Upper lobe of left lung (tissue), 6 donors: ENCODE results near the gene MYMK. TPM values are rescaled to one million over a fixed set of nuclear protein-coding genes. Genes with fewer than 3 reads are reported as not detected.
"Not testable (repeated sequence)": the region's sequence is repeated elsewhere in the genome, so short reads cannot be mapped to it uniquely, and the experiment has no call there.

Experiments used
- ATAC-seq, 2 donors: fragments of 200-7000 bp; cut with Tn5 transposase; one replicate each; pipeline ENCODE4 v1.9.1; 2022; ENCODE audit warnings: mild to moderate bottlenecking in 2 of 2, moderate library complexity in 2 of 2; ENCODE audit not compliant: low FRiP score in 2 of 2
- DNase-seq, 2 donors: peaks; one replicate each; pipeline ENCODE4 v3.0.0-alpha.2; 2019 to 2020
- H3K27ac ChIP-seq, 4 donors: fragments of 200-600 bp; sonication (generic); one replicate each; pipeline ENCODE4 v1.5.1; 2016 to 2019
- H3K27me3 ChIP-seq, 4 donors: fragments of 200-600 bp; sonication (generic); one replicate each; pipeline ENCODE4 v1.5.1; 2017 to 2019
- H3K36me3 ChIP-seq, 4 donors: fragments of 200-600 bp; sonication (generic); one replicate each; pipeline ENCODE4 v1.5.1; 2016 to 2019
- H3K4me1 ChIP-seq, 4 donors: fragments of 200-600 bp; sonication (generic); one replicate each; pipeline ENCODE4 v1.5.1; 2018 to 2019
- H3K4me3 ChIP-seq, 4 donors: fragments of 200-600 bp; sonication (generic); one replicate each; pipeline ENCODE4 v1.5.1; 2017 to 2019; ENCODE audit warnings: mild to moderate bottlenecking in 2 of 4, moderate library complexity in 1 of 4
- H3K9me3 ChIP-seq, 4 donors: fragments of 200-600 bp; sonication (generic); one replicate each; pipeline ENCODE4 v1.5.1; 2018 to 2019
- CTCF ChIP-seq, 6 experiments: fragments of 450-650 bp in 4 of 6; fragments of 200-600 bp in 2 of 6; sonication (generic) in 2 of 6; IDR thresholded peaks; one replicate each; pipeline ENCODE4 v1.5.1; 2016 to 2019; ENCODE audit warnings: antibody characterized with exemption in 6 of 6
- EP300 ChIP-seq, 4 donors: sonication (generic); formaldehyde crosslinking; IDR thresholded peaks; one replicate each; pipeline ENCODE4 v1.5.1; 2017; ENCODE audit warnings: antibody characterized with exemption in 4 of 4, control low read depth in 2 of 4
- POLR2A ChIP-seq, 4 donors: fragments of 450-650 bp; IDR thresholded peaks; one replicate each; pipeline ENCODE4 v1.5.1; 2016 to 2017; ENCODE audit warnings: antibody characterized with exemption in 4 of 4, mild to moderate bottlenecking in 2 of 4
- POLR2AphosphoS5 ChIP-seq, 2 donors: sonication (generic); formaldehyde crosslinking; IDR thresholded peaks; one replicate each; pipeline ENCODE4 v1.5.1; 2017; ENCODE audit warnings: antibody characterized with exemption in 2 of 2
- WGBS, 2 donors: methylation state at CpG; one replicate each; pipeline ENCODE4 v1.1.5; 2017 to 2018; 5-methylcytosine and 5-hydroxymethylcytosine counted together
- total RNA-seq, 6 donors: library from RNA; depleted of rRNA in 4 of 6; stranded (reverse); fragments of >200 nt in 4 of 6; gene quantifications; one replicate each; pipeline versions ENCODE4 v1.1.0 to v1.2.1, GENCODE V29; 2016 to 2021
- donor health status: DM: no; HTN: no; CAD: no; lungs with moderate emphysema.
- donor health status: DM: no; HTN: yes; CAD: no; lungs with severe emphysema.

Gene MYMK
- total RNA-seq, 6 donors from 2014 or later, result not detected

GRCh38 chr9:133563814-133564213, 39.1 kb upstream of the MYMK start:
- not testable (repeated sequence) for H3K9me3 ChIP-seq, H3K36me3 ChIP-seq, DNase-seq, H3K27me3 ChIP-seq, H3K4me3 ChIP-seq, ATAC-seq
- TF ChIP-seq CTCF (IDR thresholded peaks at IDR 0.05), result peak in 1 of 6 experiments; percentile 58
- Histone ChIP-seq H3K27ac (peak overlapping the region in 2 of 4 donors; percentile 3 to 45), H3K4me1 (peaks cover 18 to 35% (median 29%) of the 10 kb centered on the region in 4 donors)

DNA sequence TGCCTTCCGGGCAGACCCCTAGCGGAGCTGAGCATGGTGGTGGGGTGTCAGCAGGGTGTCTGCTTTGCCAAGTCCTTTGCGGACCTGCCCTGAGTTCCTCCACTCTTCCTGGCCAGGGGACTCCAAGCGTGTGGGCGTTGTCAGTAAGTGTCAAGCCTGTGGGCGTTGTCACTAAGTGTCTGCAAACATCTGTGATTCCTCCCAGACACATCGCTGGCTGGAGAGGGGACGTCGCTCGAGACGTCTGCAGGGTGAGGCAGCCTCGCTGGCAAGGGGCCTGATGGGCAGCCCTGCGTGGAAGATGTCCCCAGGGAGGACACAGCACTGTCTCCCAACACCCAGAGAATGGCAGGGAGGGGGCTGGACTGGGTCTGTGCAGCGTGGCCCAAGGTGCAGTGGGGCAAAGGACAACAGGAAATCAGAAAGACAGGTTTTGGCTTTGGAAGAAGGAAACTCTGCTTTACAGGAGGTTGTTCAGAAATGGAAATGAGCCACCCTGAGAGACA, 38.6 kb upstream of the MYMK start:
- Histone ChIP-seq H3K27ac (peak overlapping the region in 3 of 4 donors; percentile 3 to 45 (median 17)), H3K27me3 (no peaks in the 10 kb centered on the region), H3K4me1 (peaks cover 22 to 40% (median 33%) of the 10 kb centered on the region in 4 donors), H3K4me3 (no peak overlapping the region), H3K9me3 (no peaks in the 10 kb centered on the region), H3K36me3 (no peaks in the 10 kb centered on the region)
- TF ChIP-seq POLR2AphosphoS5 (IDR thresholded peaks at IDR 0.05) (peak; percentile 88 to 96), CTCF (IDR thresholded peaks at IDR 0.05) (no peak), EP300 (IDR thresholded peaks at IDR 0.05) (peak in 1 of 4 donors; percentile 63)
- 15 to 23% methylated on average over 4 to 14 of the region's 14 CpGs for whole genome bisulfite sequencing, 2 donors
- ATAC-seq, result peak; percentile 27 to 59
- DNase-seq, result peak in 1 of 2 donors; percentile 81

DNA sequence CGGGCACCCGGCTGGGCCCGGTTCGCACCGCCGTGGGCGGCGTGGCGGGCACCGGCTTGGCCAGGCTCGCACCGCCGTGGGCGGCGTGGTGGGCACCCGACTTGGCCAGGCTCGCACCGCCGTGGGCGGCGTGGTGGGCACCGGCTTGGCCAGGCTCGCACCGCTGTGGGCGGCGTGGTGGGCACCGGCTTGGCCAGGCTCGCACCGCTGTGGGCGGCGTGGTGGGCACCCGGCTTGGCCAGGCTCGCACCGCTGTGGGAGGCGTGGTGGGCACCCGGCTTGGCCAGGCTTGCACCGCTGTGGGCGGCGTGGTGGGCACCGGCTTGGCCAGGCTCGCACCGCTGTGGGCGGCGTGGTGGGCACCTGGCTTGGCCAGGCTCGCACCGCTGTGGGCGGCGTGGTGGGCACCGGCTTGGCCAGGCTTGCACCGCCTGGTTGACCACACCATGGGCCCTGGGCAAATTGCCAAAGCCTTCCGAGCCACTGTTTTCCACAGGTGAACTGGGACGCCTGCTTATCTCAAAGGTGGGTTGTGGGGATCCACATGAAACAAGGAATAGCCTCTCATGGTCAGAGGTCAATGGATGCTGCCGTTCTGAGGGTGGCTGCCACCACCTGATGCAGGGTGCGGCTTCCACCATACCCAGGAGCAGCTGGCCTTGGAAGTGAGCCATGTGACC, 38.0 kb upstream of the MYMK start:
- DNase-seq, result peak in 1 of 2 donors; percentile 81
- Histone ChIP-seq H3K4me1 (peaks cover 24 to 46% (median 39%) of the 10 kb centered on the region in 4 donors), H3K9me3 (no peaks in the 10 kb centered on the region), H3K4me3 (no peak overlapping the region), H3K27ac (peak overlapping the region in 3 of 4 donors; percentile 3 to 45 (median 17)), H3K36me3 (no peaks in the 10 kb centered on the region), H3K27me3 (no peaks in the 10 kb centered on the region)
- no peak for TF ChIP-seq CTCF (IDR thresholded peaks at IDR 0.05)
- no peak for TF ChIP-seq POLR2AphosphoS5 (IDR thresholded peaks at IDR 0.05)
- no peak for TF ChIP-seq EP300 (IDR thresholded peaks at IDR 0.05)
- no peak for TF ChIP-seq POLR2A (IDR thresholded peaks at IDR 0.05)
- WGBS, 2 donors, result 70 to 77% methylated on average over 2 to 12 of the region's 54 CpGs
- ATAC-seq, result no peak

DNA sequence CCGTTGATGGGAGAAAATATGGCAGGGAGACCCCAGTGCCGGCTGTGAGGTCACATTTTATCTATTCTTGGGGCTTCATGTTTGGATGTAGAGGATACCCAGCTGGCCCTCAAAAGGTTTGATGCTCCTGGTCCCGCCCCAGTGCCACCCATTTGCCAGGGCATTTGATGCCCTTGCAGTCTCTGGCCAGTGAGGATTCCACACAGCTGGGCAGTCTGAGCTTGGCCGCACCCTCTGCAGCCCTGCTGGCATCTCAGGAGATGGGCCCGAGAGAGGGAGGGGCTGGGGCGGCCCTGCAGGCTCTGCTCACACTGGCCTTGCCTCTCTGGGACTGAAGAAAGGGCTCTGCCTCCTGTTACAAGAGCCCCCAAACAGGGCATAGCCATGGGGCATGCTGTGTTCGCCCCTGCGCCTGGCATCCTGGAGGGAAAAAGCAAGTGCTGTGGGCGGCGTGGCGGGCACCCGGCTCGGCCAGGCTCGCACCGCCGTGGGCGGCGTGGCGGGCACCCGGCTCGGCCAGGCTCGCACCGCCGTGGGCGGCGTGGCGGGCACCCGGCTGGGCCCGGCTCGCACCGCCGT, 37.3 kb upstream of the MYMK start:
- Histone ChIP-seq H3K4me1 (peaks cover 29 to 52% (median 45%) of the 10 kb centered on the region in 4 donors), H3K27me3 (no peaks in the 10 kb centered on the region), H3K27ac (no peak overlapping the region), H3K9me3 (no peaks in the 10 kb centered on the region), H3K36me3 (no peaks in the 10 kb centered on the region), H3K4me3 (no peak overlapping the region)
- no peak for TF ChIP-seq EP300 (IDR thresholded peaks at IDR 0.05)
- no peak for TF ChIP-seq CTCF (IDR thresholded peaks at IDR 0.05)
- TF ChIP-seq POLR2A (IDR thresholded peaks at IDR 0.05), result no peak
- TF ChIP-seq POLR2AphosphoS5 (IDR thresholded peaks at IDR 0.05), result no peak
- ATAC-seq (no peak), DNase-seq (peak in 1 of 2 donors; percentile 63)
- 88 to 100% methylated on average over 5 to 21 of the region's 32 CpGs for WGBS, 2 donors
